ENCODE measurements around the gene SIRPA. TPM values are rescaled to one million over a fixed set of nuclear protein-coding genes. Genes with fewer than 3 reads are reported as not detected.

SIRPA gene
- total and polyA plus RNA-seq, 2 donors (not counting 1 experiment from before 2014, with no cell fraction given): 25.1 to 26.6 TPM

GRCh38 chr20:1900321-1900801, 5.2 kb downstream of the SIRPA start:
- H3K9me3 ChIP-seq (ENCODE audit: control insufficient read depth, insufficient read depth, low read depth, low read length): no peaks in the 10 kb centered on the region
- peaks cover 66% of the 10 kb centered on the region for H3K79me2 ChIP-seq (ENCODE audit: control insufficient read depth, insufficient read depth, low read length)
- peak; percentile 76 to 81 for DNase-seq (ENCODE audit: low read depth in 2 of 2)
- no peak overlapping the region for H3K4me3 ChIP-seq (replicated peaks in 1 of 4; ENCODE audit: control extremely low read depth in 1 of 4, insufficient read depth in 1 of 4, low read depth in 3 of 4, low read length in 4 of 4)
- no peak overlapping the region for H3K9ac ChIP-seq (ENCODE audit: insufficient read depth, low read length)
- H3K36me3 ChIP-seq (ENCODE audit: control insufficient read depth, insufficient read depth, low read length): peaks cover 3% of the 10 kb centered on the region
- no peaks in the 10 kb centered on the region for H3K27me3 ChIP-seq (ENCODE audit: control insufficient read depth, insufficient read depth, low read length)
- no peak for TF ChIP-seq EZH2 (IDR thresholded peaks at IDR 0.05; ENCODE audit: low read length, missing control alignments)
- TF ChIP-seq CTCF (conservative IDR thresholded peaks at IDR 0.05 in 1 of 2, IDR thresholded peaks at IDR 0.05 in 1 of 2; ENCODE audit: low read depth in 1 of 2, low read length in 2 of 2): peak; percentile 59 to 81
- H4K20me1 ChIP-seq (ENCODE audit: control insufficient read depth, extremely low read depth, insufficient read depth, low read length): no peaks in the 10 kb centered on the region
- peak overlapping the region; percentile 44 for H3K4me2 ChIP-seq (ENCODE audit: extremely low read depth, insufficient read depth, low read length)
- H2AFZ ChIP-seq (ENCODE audit: low read length): no peak overlapping the region
- H3K4me1 ChIP-seq (ENCODE audit: control insufficient read depth, extremely low read depth, insufficient read depth, low read length): peaks cover 2% of the 10 kb centered on the region
- peak overlapping the region; percentile 8 for H3K27ac ChIP-seq (ENCODE audit: insufficient read depth, low read length)

GRCh38 chr20:1901704-1902103, 6.5 kb downstream of the SIRPA start:
- Histone ChIP-seq H3K4me1 (ENCODE audit: control insufficient read depth, extremely low read depth, insufficient read depth, low read length) (peaks cover 2% of the 10 kb centered on the region), H3K9ac (ENCODE audit: insufficient read depth, low read length) (no peak overlapping the region), H3K79me2 (ENCODE audit: control insufficient read depth, insufficient read depth, low read length) (peaks cover 53% of the 10 kb centered on the region), H3K4me3 (replicated peaks in 1 of 4; ENCODE audit: control extremely low read depth in 1 of 4, insufficient read depth in 1 of 4, low read depth in 3 of 4, low read length in 4 of 4) (no peak overlapping the region), H3K36me3 (ENCODE audit: control insufficient read depth, insufficient read depth, low read length) (peaks cover 3% of the 10 kb centered on the region), H3K9me3 (ENCODE audit: control insufficient read depth, insufficient read depth, low read depth, low read length) (no peaks in the 10 kb centered on the region), H3K27me3 (ENCODE audit: control insufficient read depth, insufficient read depth, low read length) (no peaks in the 10 kb centered on the region), H4K20me1 (ENCODE audit: control insufficient read depth, extremely low read depth, insufficient read depth, low read length) (no peaks in the 10 kb centered on the region), H3K27ac (ENCODE audit: insufficient read depth, low read length) (no peak overlapping the region), H3K4me2 (ENCODE audit: extremely low read depth, insufficient read depth, low read length) (no peak overlapping the region), H2AFZ (ENCODE audit: low read length) (no peak overlapping the region)
- no peak for DNase-seq (ENCODE audit: low read depth in 2 of 2)
- TF ChIP-seq CTCF (conservative IDR thresholded peaks at IDR 0.05 in 1 of 2, IDR thresholded peaks at IDR 0.05 in 1 of 2; ENCODE audit: low read depth in 1 of 2, low read length in 2 of 2) (no peak), EZH2 (IDR thresholded peaks at IDR 0.05; ENCODE audit: low read length, missing control alignments) (no peak)

- Histone ChIP-seq H4K20me1 (ENCODE audit: control insufficient read depth, extremely low read depth, insufficient read depth, low read length) (no peaks in the 10 kb centered on the region), H2AFZ (ENCODE audit: low read length) (no peak overlapping the region), H3K27ac (ENCODE audit: insufficient read depth, low read length) (no peak overlapping the region), H3K9me3 (ENCODE audit: control insufficient read depth, insufficient read depth, low read depth, low read length) (no peaks in the 10 kb centered on the region), H3K36me3 (ENCODE audit: control insufficient read depth, insufficient read depth, low read length) (peaks cover 3% of the 10 kb centered on the region), H3K79me2 (ENCODE audit: control insufficient read depth, insufficient read depth, low read length) (peaks cover 49% of the 10 kb centered on the region), H3K4me1 (ENCODE audit: control insufficient read depth, extremely low read depth, insufficient read depth, low read length) (peaks cover 2% of the 10 kb centered on the region), H3K27me3 (ENCODE audit: control insufficient read depth, insufficient read depth, low read length) (no peaks in the 10 kb centered on the region), H3K9ac (ENCODE audit: insufficient read depth, low read length) (no peak overlapping the region), H3K4me2 (ENCODE audit: extremely low read depth, insufficient read depth, low read length) (no peak overlapping the region), H3K4me3 (replicated peaks in 1 of 4; ENCODE audit: control extremely low read depth in 1 of 4, insufficient read depth in 1 of 4, low read depth in 3 of 4, low read length in 4 of 4) (no peak overlapping the region)
- DNase-seq (ENCODE audit: low read depth in 2 of 2): no peak
- TF ChIP-seq EZH2 (IDR thresholded peaks at IDR 0.05; ENCODE audit: low read length, missing control alignments) (no peak), CTCF (conservative IDR thresholded peaks at IDR 0.05 in 1 of 2, IDR thresholded peaks at IDR 0.05 in 1 of 2; ENCODE audit: low read depth in 1 of 2, low read length in 2 of 2) (no peak)
Measured at GRCh38 chr20:1902188-1902587, 7.0 kb downstream of the SIRPA start.

All from fibroblast of lung (primary cell).